Spinal cord (tissue), 10 donors: ENCODE data around the gene NME9. TPM values are rescaled to one million over a fixed set of nuclear protein-coding genes. Genes with fewer than 3 reads are reported as not detected.
A peak's percentile ranks its signal among the peaks of the same experiment; 100 is the strongest.
"Not testable (repeated sequence)": the region's sequence is repeated elsewhere in the genome, so short reads cannot be mapped to it uniquely, and the experiment has no call there.

Experiments used
- DNase-seq, 6 donors: peaks; one replicate each; pipeline versions ENCODE4 v3.0.0 to v3.0.0-alpha.2; 2013 to 2015; ENCODE audit warnings: low spot score in 6 of 6, low read depth in 4 of 6
- H3K27ac ChIP-seq: one replicate; pipeline ENCODE4 v1.5.1; 2013; ENCODE audit warnings: low read depth, low read length, control low read depth
- H3K27me3 ChIP-seq: one replicate; pipeline ENCODE4 v1.6.1; 2013; ENCODE audit warnings: low read length; ENCODE audit not compliant: control insufficient read depth, insufficient read depth
- H3K36me3 ChIP-seq: one replicate; pipeline ENCODE4 v1.6.1; 2013; ENCODE audit warnings: low read length; ENCODE audit not compliant: control insufficient read depth, insufficient read depth
- H3K4me1 ChIP-seq: one replicate; pipeline ENCODE4 v1.6.1; 2013; ENCODE audit warnings: low read length; ENCODE audit not compliant: control insufficient read depth, insufficient read depth
- H3K4me3 ChIP-seq: one replicate; pipeline ENCODE4 v1.5.1; 2013; ENCODE audit warnings: low read depth, low read length, control low read depth
- H3K9me3 ChIP-seq: one replicate; pipeline ENCODE4 v1.6.1; 2013; ENCODE audit warnings: low read length; ENCODE audit not compliant: control insufficient read depth, insufficient read depth
- WGBS: methylation state at CpG from one replicate; pipeline ENCODE4 v1.1.5; 2013; ENCODE audit warnings: missing lambda C conversion rate; ENCODE audit not compliant: insufficient coverage; 5-methylcytosine and 5-hydroxymethylcytosine counted together
- long read RNA-seq, 4 donors: transcript quantifications; one replicate each; lab custom pipeline, GENCODE V29; 2026
- polyA plus RNA-seq, 2 donors: library from polyadenylated mRNA; unstranded; fragments of 120-200 nt; gene quantifications; one replicate each; pipeline ENCODE4 v1.2.1, GENCODE V29; 2013; ENCODE audit not compliant: insufficient read length in 2 of 2
- total RNA-seq, 2 donors: library from RNA; depleted of rRNA in 1 of 2; stranded (reverse); fragments of 120-200 nt in 1 of 2; fragments of >200 nt in 1 of 2; gene quantifications; one replicate each; pipeline versions ENCODE4 v1.2.3 to v1.2.4, GENCODE V29; 2013 to 2014
- donor health status: healthy.

Gene NME9, protein sequence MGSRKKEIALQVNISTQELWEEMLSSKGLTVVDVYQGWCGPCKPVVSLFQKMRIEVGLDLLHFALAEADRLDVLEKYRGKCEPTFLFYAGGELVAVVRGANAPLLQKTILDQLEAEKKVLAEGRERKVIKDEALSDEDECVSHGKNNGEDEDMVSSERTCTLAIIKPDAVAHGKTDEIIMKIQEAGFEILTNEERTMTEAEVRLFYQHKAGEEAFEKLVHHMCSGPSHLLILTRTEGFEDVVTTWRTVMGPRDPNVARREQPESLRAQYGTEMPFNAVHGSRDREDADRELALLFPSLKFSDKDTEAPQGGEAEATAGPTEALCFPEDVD
- total RNA-seq (1 to 10 TPM; 5.6 to 7.6 TPM), polyA plus RNA-seq (1 to 10 TPM; 9.0 to 9.6 TPM)
- long read RNA-seq, donor 1, result 0 reads
- long read RNA-seq, donor 2, result 0 reads
- long read RNA-seq, donor 3, result 0 reads
- long read RNA-seq, donor 4, partial matches to known transcripts, result 0 of 1 reads
- long read RNA-seq, donor 4, other reads (novel, unspliced or antisense), result 0 of 1 reads

DNA sequence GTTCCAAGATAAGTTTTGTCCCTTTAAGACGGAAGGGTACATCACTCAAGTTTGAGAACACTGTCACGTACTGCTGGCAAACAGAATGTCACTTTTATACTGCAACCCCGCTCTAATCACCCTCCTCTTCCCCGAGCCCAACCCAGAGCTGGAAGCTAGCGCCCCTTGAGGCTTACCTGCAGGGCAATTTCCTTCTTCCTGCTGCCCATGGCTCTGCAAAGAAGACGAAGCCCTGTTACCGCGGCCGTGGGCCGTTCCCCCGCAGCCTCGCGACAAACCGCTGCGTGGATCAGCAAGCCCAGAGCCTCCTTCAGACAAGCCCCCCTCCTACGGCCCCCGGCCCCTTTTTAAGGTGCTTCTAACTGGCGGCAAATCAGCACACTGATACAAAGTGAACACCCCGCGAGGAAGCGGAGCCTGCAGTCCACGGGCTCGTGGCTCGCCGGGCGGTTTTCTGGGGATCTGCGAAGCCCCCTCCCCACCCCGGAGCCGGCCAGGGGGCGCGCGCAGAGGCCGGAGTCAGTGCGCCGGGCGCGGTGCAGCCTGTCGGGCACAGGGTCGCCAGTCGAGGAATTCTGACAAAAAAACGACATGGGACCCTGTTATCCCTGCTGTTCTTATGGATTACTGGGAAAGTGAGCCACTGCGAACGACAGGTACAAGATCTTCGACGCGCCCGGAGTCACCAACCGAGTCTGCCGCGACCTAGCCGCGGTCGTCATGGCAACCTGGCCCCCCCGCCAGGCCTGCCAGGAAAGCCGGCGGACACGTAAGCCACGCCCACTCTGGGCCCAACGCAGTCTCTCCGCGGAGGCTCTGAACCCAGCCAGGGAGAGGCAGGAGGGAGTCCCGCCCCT, at the start of gene NME9:
Gene NME9, minus strand, starts transcription at position 725 of the 857 bp plus-strand sequence. Its CDS starts 516 bp downstream, at position 209.
- no peaks in the 10 kb centered on the region for H3K36me3 ChIP-seq
- 0% methylated on average over 60 of the region's 62 CpGs for WGBS
- peak within 1 kb of the TSS; percentile 72 for H3K27ac ChIP-seq

DNA sequence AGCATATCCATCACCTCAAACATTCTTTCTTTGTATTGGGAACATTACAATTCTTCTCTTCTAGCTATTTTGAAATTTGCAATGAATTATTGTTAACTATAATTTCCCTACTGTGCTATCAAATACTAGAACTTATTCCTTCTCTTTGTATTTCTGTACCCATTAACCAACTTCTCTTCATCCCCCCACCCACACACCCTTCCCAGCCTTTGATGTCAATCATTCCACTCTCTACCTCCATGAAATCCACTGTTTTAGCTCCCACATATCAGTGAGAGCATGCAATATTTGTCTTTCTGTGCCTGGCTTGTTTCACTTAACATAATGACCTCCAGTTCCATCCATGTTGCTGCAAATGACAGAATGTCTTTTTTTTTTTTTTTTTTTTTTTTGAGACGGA, 49.3 kb upstream of the NME9 start:
- peaks cover 30% of the 10 kb centered on the region for H3K4me1 ChIP-seq
- no peak for DNase-seq
- no peaks in the 10 kb centered on the region for H3K27me3 ChIP-seq
- no CpG with 5 or more reads among the region's 1 CpG for WGBS
- H3K9me3 ChIP-seq, result no peaks in the 10 kb centered on the region
- H3K4me3 ChIP-seq, result no peak overlapping the region
- no peak overlapping the region for H3K27ac ChIP-seq
- H3K36me3 ChIP-seq, result peaks cover 16% of the 10 kb centered on the region

More for the DNA sequence above, at the start of gene NME9:
- Histone ChIP-seq H3K4me1 (peaks cover 9% of the 10 kb centered on the region), H3K27me3 (no peaks in the 10 kb centered on the region), H3K9me3 (no peaks in the 10 kb centered on the region), H3K4me3 (peak within 1 kb of the TSS; percentile 67)
- peak in 5 of 6 donors; percentile 81 to 99 (median 88) for DNase-seq

DNA sequence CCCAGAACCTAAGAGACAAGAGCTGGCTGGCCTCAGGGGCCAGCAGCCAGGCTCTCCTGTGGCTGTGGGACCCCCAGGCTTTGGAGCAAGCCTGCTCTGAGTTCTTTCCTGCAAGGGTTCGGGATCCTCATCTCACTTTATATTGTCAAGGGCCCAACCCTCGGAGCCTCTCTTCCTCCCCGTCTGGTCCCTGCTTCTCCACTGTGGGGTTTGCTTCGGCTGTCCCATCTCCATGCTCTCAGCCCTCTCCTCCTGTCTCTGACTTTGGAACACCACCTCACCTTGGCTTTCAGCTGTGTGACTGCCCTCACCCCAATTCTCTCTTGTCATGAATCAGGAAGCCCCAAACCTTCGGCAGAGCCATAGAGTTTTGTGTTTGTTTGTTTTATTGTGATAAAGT, 48.7 kb upstream of the NME9 start:
- no peak for DNase-seq
- Histone ChIP-seq H3K4me1 (peaks cover 28% of the 10 kb centered on the region), H3K27me3 (no peaks in the 10 kb centered on the region), H3K27ac (no peak overlapping the region), H3K36me3 (peaks cover 15% of the 10 kb centered on the region), H3K9me3 (no peaks in the 10 kb centered on the region), H3K4me3 (no peak overlapping the region)
- WGBS, result 93% methylated on average over 4 of the region's 5 CpGs

DNA sequence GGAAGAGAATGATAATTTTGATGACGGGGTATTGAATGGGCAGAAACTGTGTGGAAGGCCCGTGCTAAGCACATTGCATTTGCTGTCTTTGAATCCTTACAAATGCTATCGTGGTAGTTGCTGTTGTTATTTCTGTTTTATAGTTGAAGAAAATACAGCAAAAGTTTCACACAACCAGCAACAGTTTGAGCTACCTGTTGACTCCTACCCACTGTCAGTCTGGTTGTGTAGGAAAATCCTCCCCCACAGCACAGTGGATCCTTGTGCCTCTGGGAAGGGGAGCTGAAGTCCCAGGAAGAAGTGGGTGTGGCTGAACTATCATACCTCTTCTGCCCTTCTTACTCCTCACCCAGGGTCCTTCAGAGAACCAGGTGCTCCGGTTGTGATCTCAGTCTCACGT, 48.2 kb upstream of the NME9 start:
- Histone ChIP-seq H3K27ac (no peak overlapping the region), H3K36me3 (peaks cover 15% of the 10 kb centered on the region), H3K4me3 (no peak overlapping the region), H3K9me3 (no peaks in the 10 kb centered on the region), H3K4me1 (peaks cover 25% of the 10 kb centered on the region), H3K27me3 (no peaks in the 10 kb centered on the region)
- no peak for DNase-seq
- WGBS, result 77% methylated on average over 2 of the region's 5 CpGs

DNA sequence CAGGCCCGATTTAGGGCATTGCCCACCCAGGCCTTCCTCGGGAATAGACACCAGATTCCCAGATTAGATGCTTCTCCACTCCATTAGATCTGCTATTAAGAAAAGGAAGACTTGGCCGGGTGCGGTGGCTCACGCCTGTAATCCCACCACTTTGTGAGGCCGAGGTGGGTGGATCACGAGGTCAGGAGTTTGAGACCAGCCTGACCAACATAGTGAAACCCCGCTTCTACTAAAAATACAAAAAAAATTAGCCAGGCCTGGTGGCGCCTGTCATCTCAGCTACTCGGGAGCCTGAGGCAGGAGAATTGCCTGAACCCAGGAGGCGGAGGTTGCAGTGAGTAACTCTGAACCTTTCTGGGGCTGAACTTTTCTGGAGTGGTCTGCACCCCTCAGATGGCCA, 47.6 kb upstream of the NME9 start:
- peaks cover 15% of the 10 kb centered on the region for H3K36me3 ChIP-seq
- not testable (repeated sequence) for H3K27me3 ChIP-seq, H3K4me3 ChIP-seq, H3K9me3 ChIP-seq, H3K27ac ChIP-seq, DNase-seq
- WGBS, result 100% methylated on average over 6 of the region's 11 CpGs
- H3K4me1 ChIP-seq, result peaks cover 19% of the 10 kb centered on the region

DNA sequence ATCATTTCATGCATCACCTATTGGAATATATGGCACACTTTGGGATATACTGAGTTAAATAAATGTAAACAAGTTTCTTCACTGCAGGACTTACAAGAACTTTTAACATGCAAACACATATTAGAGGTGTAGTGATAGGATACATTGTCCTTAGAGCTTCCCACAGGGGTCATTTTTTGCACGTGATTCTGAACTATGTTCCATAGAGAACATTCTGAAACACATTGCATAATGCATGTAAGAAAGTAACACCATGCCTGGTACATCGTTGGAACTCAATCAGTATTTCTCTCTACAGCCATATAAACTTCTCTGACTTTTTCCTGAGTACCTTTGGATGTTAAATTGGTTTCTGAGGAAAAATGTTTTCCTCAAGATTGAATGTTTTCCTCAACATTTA, 47.0 kb upstream of the NME9 start:
- Histone ChIP-seq H3K36me3 (peaks cover 15% of the 10 kb centered on the region), H3K4me3 (no peak overlapping the region), H3K27me3 (no peaks in the 10 kb centered on the region), H3K4me1 (peaks cover 14% of the 10 kb centered on the region), H3K27ac (no peak overlapping the region), H3K9me3 (no peaks in the 10 kb centered on the region)
- DNase-seq, result no peak
- WGBS, result no CpG with 5 or more reads among the region's 2 CpGs

DNA sequence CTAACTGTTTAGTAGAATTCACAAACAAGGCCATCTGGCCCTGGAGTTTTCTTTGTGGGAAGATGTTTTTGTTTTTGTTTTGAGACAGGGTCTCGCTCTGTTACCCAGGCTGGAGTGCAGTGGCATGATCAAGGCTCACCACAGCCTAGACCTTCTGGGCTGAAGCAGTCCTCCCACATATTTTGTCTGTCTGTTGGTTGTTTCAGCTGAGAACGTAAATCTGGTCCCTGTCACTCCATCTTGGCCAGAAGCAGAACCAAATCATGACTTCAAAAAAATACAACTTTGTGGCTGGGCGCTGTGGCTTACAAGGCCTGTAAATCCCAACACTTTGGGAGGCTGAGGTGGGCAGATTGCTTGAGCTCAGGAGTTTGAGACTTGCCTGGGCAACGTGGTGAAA, 45.8 kb upstream of the NME9 start:
- Histone ChIP-seq H3K27ac (no peak overlapping the region), H3K4me3 (no peak overlapping the region), H3K9me3 (no peaks in the 10 kb centered on the region), H3K4me1 (peaks cover 6% of the 10 kb centered on the region), H3K27me3 (no peaks in the 10 kb centered on the region), H3K36me3 (peaks cover 15% of the 10 kb centered on the region)
- WGBS, result 83% methylated on average over 1 of the region's 4 CpGs
- no peak for DNase-seq

DNA sequence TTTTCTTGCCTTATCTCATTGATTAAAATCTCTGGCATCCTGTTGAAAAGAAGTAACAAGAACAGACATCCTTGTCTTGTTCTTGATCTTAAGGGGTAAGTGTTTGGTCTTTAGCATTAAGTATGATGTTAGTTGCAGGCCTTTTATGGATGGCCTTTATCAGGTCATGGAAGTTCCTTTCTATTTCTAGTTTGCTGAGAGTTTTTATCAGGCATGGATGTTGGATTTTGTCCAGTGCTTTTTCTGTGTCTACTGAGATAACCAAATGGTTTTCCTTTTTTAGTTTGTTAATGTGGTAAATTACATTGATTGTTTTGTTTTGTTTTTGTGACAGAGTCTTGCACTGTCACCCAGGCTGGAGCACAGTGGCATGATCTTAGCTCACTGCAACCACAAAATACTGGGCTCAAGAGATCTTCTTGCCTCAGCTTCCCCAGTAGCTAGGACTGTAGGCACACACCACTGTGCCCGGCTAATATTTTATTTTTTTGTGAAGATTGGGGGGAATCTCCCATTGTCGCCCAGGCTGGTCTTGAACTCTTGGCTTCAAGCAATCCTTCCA, 45.0 kb upstream of the NME9 start:
- Histone ChIP-seq H3K36me3 (peaks cover 15% of the 10 kb centered on the region), H3K4me1 (peaks cover 14% of the 10 kb centered on the region), H3K27ac (no peak overlapping the region), H3K27me3 (no peaks in the 10 kb centered on the region), H3K9me3 (no peaks in the 10 kb centered on the region), H3K4me3 (no peak overlapping the region)
- no peak for DNase-seq
- WGBS, result no CpG with 5 or more reads among the region's 2 CpGs

DNA sequence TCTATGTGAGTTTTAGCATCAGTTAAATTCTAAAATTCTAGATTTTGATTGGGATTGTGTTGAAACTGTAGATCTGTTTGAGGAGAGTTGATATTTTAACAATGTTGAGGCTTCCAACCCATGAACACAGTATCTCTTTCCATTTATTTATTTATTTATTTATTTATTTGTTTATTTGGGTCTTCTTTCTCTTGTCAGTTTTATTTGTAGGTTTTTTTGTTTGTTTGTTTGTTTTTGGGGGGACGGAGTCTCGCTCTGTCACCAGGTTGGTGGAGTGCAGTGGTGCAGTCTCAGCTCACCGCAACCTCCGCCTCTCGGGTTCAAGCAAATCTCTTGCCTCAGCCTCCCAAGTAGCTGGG, 44.1 kb upstream of the NME9 start:
- H3K36me3 ChIP-seq, result peaks cover 11% of the 10 kb centered on the region
- H3K27ac ChIP-seq, result no peak overlapping the region
- DNase-seq, result no peak
- H3K9me3 ChIP-seq, result no peaks in the 10 kb centered on the region
- H3K4me1 ChIP-seq, result peaks cover 22% of the 10 kb centered on the region
- no peak overlapping the region for H3K4me3 ChIP-seq
- no CpG with 5 or more reads among the region's 5 CpGs for WGBS
- H3K27me3 ChIP-seq, result no peaks in the 10 kb centered on the region
